HCT116 (cell line): ENCODE measurements around the gene ADARB2. TPM values are rescaled to one million over a fixed set of nuclear protein-coding genes. Genes with fewer than 3 reads are reported as not detected.

Source experiments
- ATAC-seq: fragments of 200-7000 bp; cut with Tn5 transposase; 2 replicates; pipeline ENCODE4 v1.9.1; 2020; ENCODE audit warnings: mild to moderate bottlenecking, moderate library complexity
- BruUV-seq: library from RNA; stranded (reverse); fragments of 400-500 nt; replicated peaks from 2 replicates; lab custom pipeline; 2021; lab: Mats Ljungman, UMichigan
- CTCF ChIA-PET: fragments of 300-600 bp; sonication (Branson Sonifier 250); formaldehyde crosslinking; loops from one replicate; lab custom pipeline; 2021; ENCODE audit warnings: antibody characterized with exemption; lab: Charles Lee
- POLR2A ChIA-PET: fragments of 300-600, 350-600 bp; sonication (Branson Sonifier 250); formaldehyde crosslinking; loops from one replicate; lab custom pipeline; 2021; ENCODE audit warnings: antibody characterized with exemption; lab: Charles Lee
- RAD21 ChIA-PET, 2 experiments: fragments of 300-600 bp; sonication (Branson Sonifier 250); formaldehyde crosslinking; loops; one replicate each; lab custom pipeline; 2023; ENCODE audit warnings: low total read pairs in 2 of 2; ENCODE audit not compliant: uncharacterized antibody in 2 of 2, unreplicated experiment in 2 of 2, low non-redundant PET in 1 of 2; lab: Charles Lee
- DNase-seq: peaks from one replicate; pipeline ENCODE4 v3.0.0-alpha.2; 2010; ENCODE audit warnings: low read depth, low spot score
- H2AFZ ChIP-seq: fragments of 200-600 bp; shearing (Covaris generic), sonication (generic); 2 replicates; pipeline ENCODE4 v1.6.1; 2017; ENCODE audit warnings: low read depth, mixed run types, mixed read lengths, antibody characterized with exemption, low read length; ENCODE audit not compliant: poor library complexity, severe bottlenecking
- H3K27ac ChIP-seq: 2 replicates; pipeline ENCODE4 v1.5.1; 2012; ENCODE audit warnings: low read depth, low read length
- H3K27me3 ChIP-seq: fragments of 200-600 bp; sonication (generic); 2 replicates; pipeline ENCODE4 v1.6.1; 2016; ENCODE audit warnings: mixed run types, low read length, mixed read lengths; ENCODE audit not compliant: insufficient read depth
- H3K36me3 ChIP-seq, 2 experiments: fragments of 200-500 bp in 1 of 2; fragments of 200-600 bp in 1 of 2; sonication (Bioruptor generic) in 1 of 2; sonication (generic) in 1 of 2; 2 replicates each; pipeline versions ENCODE4 v1.5.1 to v1.6.1; 2014 to 2016; ENCODE audit warnings: low read length in 2 of 2, inconsistent platforms in 1 of 2, mixed read lengths in 1 of 2, mixed run types in 1 of 2; ENCODE audit not compliant: insufficient read depth in 2 of 2, control insufficient read depth in 1 of 2
- H3K4me1 ChIP-seq, 2 experiments: fragments of 200-600 bp in 1 of 2; sonication (generic) in 1 of 2; 2 replicates each; pipeline versions ENCODE4 v1.5.1 to v1.6.1; 2012 to 2017; ENCODE audit warnings: low read length in 2 of 2, inconsistent platforms in 1 of 2, mild to moderate bottlenecking in 1 of 2, mixed read lengths in 1 of 2, mixed run types in 1 of 2, moderate library complexity in 1 of 2; ENCODE audit not compliant: insufficient read depth in 2 of 2, control insufficient read depth in 1 of 2
- H3K4me2 ChIP-seq: fragments of 200-600 bp; sonication (generic); 2 replicates; pipeline ENCODE4 v1.6.1; 2017; ENCODE audit warnings: mixed run types, low read length, mixed read lengths
- H3K4me3 ChIP-seq, 2 experiments: fragments of 200-600 bp in 1 of 2; sonication (generic) in 1 of 2; replicated peaks in 1 of 2; 2 replicates each; pipeline ENCODE4 v1.5.1; 2011 to 2016; ENCODE audit warnings: low read length in 2 of 2, control low read depth in 1 of 2, low read depth in 1 of 2, mild to moderate bottlenecking in 1 of 2, mixed read lengths in 1 of 2, mixed run types in 1 of 2
- H3K79me2 ChIP-seq: fragments of 200-600 bp; sonication (generic); 2 replicates; pipeline ENCODE4 v1.6.1; 2017; ENCODE audit warnings: mild to moderate bottlenecking, mixed run types, low read length, moderate library complexity, mixed read lengths; ENCODE audit not compliant: insufficient read depth
- H3K9ac ChIP-seq: fragments of 200-600 bp; sonication (generic); 2 replicates; pipeline ENCODE4 v1.6.1; 2016; ENCODE audit warnings: low read length, mixed read lengths
- H3K9me2 ChIP-seq: fragments of 200-600 bp; sonication (generic), shearing (Covaris generic); 2 replicates; pipeline ENCODE4 v1.6.1; 2017; ENCODE audit warnings: mixed run types, mild to moderate bottlenecking, moderate library complexity; ENCODE audit not compliant: insufficient read depth
- H3K9me3 ChIP-seq, 2 experiments: fragments of 200-500 bp in 1 of 2; fragments of 200-600 bp in 1 of 2; sonication (Bioruptor generic) in 1 of 2; sonication (generic) in 1 of 2; 2 replicates each; pipeline ENCODE4 v1.6.1; 2014 to 2017; ENCODE audit warnings: low read length in 2 of 2, mixed read lengths in 2 of 2, inconsistent platforms in 1 of 2, low read depth in 1 of 2, mild to moderate bottlenecking in 1 of 2, mixed run types in 1 of 2, moderate library complexity in 1 of 2; ENCODE audit not compliant: control insufficient read depth in 1 of 2, insufficient read depth in 1 of 2
- H4K20me1 ChIP-seq: fragments of 200-600 bp; sonication (generic), shearing (Covaris generic); 2 replicates; pipeline ENCODE4 v1.6.1; 2017; ENCODE audit warnings: mixed run types, mild to moderate bottlenecking, moderate library complexity; ENCODE audit not compliant: insufficient read depth
- ATF3 ChIP-seq: IDR thresholded peaks from 2 replicates; pipeline ENCODE4 v1.6.1; 2012
- CBX3 ChIP-seq: IDR thresholded peaks from 2 replicates; pipeline ENCODE4 v1.6.1; 2012; ENCODE audit warnings: low read depth
- CEBPB ChIP-seq: IDR thresholded peaks from 2 replicates; pipeline ENCODE4 v1.6.1; 2012; ENCODE audit warnings: low read depth
- CTCF ChIP-seq, 3 experiments: fragments of 200-600 bp in 1 of 3; sonication (generic) in 1 of 3; IDR thresholded peaks in 2 of 3; conservative IDR thresholded peaks in 1 of 3; 2 replicates each; pipeline ENCODE4 v1.5.1; 2012 to 2017; ENCODE audit warnings: low read depth in 2 of 3, low read length in 2 of 3, antibody characterized with exemption in 1 of 3, borderline replicate concordance in 1 of 3, control low read depth in 1 of 3, mild to moderate bottlenecking in 1 of 3, mixed read lengths in 1 of 3, mixed run types in 1 of 3, moderate library complexity in 1 of 3; ENCODE audit not compliant: insufficient read depth in 1 of 3
- EGR1 ChIP-seq: IDR thresholded peaks from 2 replicates; pipeline ENCODE4 v1.6.1; 2012; ENCODE audit warnings: low read depth
- ELF1 ChIP-seq: IDR thresholded peaks from 2 replicates; pipeline ENCODE4 v1.6.1; 2012; ENCODE audit warnings: low read depth, borderline replicate concordance
- EZH2 ChIP-seq: fragments of 200-600 bp; sonication (generic); IDR thresholded peaks from 2 replicates; pipeline ENCODE4 v1.6.1; 2017; ENCODE audit warnings: antibody characterized with exemption, mixed run types
- FOSL1 ChIP-seq: IDR thresholded peaks from 2 replicates; pipeline ENCODE4 v1.6.1; 2012; ENCODE audit warnings: low read depth
- MAX ChIP-seq: IDR thresholded peaks from 2 replicates; pipeline ENCODE4 v1.6.1; 2012
- SIN3A ChIP-seq: IDR thresholded peaks from 2 replicates; pipeline ENCODE4 v1.6.1; 2012; ENCODE audit warnings: low read depth
- SRF ChIP-seq: IDR thresholded peaks from 2 replicates; pipeline ENCODE4 v1.6.1; 2012; ENCODE audit warnings: low read depth
- ZBTB33 ChIP-seq: IDR thresholded peaks from 2 replicates; pipeline ENCODE4 v1.6.1; 2011; ENCODE audit warnings: mild to moderate bottlenecking, low read length, moderate library complexity; ENCODE audit not compliant: insufficient replicate concordance; ENCODE audit errors: extremely low read depth
- ZNF274 ChIP-seq: fragments of 200-500 bp; sonication (Bioruptor generic); IDR thresholded peaks from 2 replicates; pipeline ENCODE4 v1.6.1; 2014; ENCODE audit warnings: mild to moderate bottlenecking, low read depth, low read length, inconsistent platforms
- intact Hi-C: fragments of 100-400 bp; cut with micrococcal nuclease; formaldehyde crosslinking; loops from 2 replicates; pipeline ENCODE4 v1.10.0; 2022
- total RNA-seq: library from RNA; stranded (reverse); gene quantifications from one replicate; pipeline ENCODE4 v1.2.1, GENCODE V29; 2021; ENCODE audit not compliant: unreplicated experiment

ADARB2 gene
- total RNA-seq, 1 experiment from 2014 or later: not detected

- ATAC-seq: no peak
- CTCF ChIA-PET: no interaction called here
These were observed 95.9 kb downstream of the ADARB2 start for GRCh38 chr10:1641402-1641801.

More at GRCh38 chr10:1641402-1641801, 95.9 kb downstream of the ADARB2 start:
- no peaks in the 10 kb centered on the region for H3K9me3 ChIP-seq
- H3K79me2 ChIP-seq: no peaks in the 10 kb centered on the region
- no TSS peak for BruUV-seq
- DNase-seq: no peak
- intact Hi-C loops: no loop called here
- TF ChIP-seq SRF (no peak), EZH2 (no peak), ZNF274 (no peak), SIN3A (no peak), FOSL1 (no peak), CTCF (IDR thresholded peaks at IDR 0.05 in 2 of 3, conservative IDR thresholded peaks at IDR 0.05 in 1 of 3; ENCODE audit: borderline replicate concordance in 1 of 3, insufficient read depth in 1 of 3, low read depth in 2 of 3, low read length in 2 of 3) (no peak), MAX (no peak), ZBTB33 (no peak), ATF3 (no peak), CBX3 (no peak), CEBPB (no peak), ELF1 (no peak), EGR1 (no peak)
- TF ChIP-seq, all 23 proteins: peak for 0
- no peaks in the 10 kb centered on the region for H3K36me3 ChIP-seq
- ChIA-PET RAD21 (interaction anchor here in 1 of 2 experiments (0.7 kb wide), 1 partner anchor 61 kb away, joined by 3 read pairs; no protein-coding TSS in a partner anchor), POLR2A (no interaction called here)
- no peaks in the 10 kb centered on the region for H3K9me2 ChIP-seq
- no peaks in the 10 kb centered on the region for H3K4me1 ChIP-seq
- H3K27me3 ChIP-seq: peaks cover 4% of the 10 kb centered on the region; the same call in 1 of the 2 replicates
- H3K27ac ChIP-seq: no peak overlapping the region
- no peak overlapping the region for H3K9ac ChIP-seq
- no peak overlapping the region for H3K4me2 ChIP-seq
- no peaks in the 10 kb centered on the region for H4K20me1 ChIP-seq
- H3K4me3 ChIP-seq: no peak overlapping the region
- H2AFZ ChIP-seq: no peak overlapping the region
